Caco-2 (cell line): Measurements from ENCODE around the gene SMIM44. TPM values are rescaled to one million over a fixed set of nuclear protein-coding genes. Genes with fewer than 3 reads are reported as not detected.

ENCODE experiments used
- BruUV-seq: library from RNA; stranded (reverse); fragments of 400-500 nt; replicated peaks from 2 replicates; lab custom pipeline; 2021; lab: Mats Ljungman, UMichigan
- CTCF ChIA-PET: fragments of 300-600 bp; sonication (Branson Sonifier 250); formaldehyde crosslinking; loops from one replicate; lab custom pipeline; 2022; ENCODE audit warnings: antibody characterized with exemption; lab: Charles Lee
- POLR2A ChIA-PET: fragments of 300-600 bp; sonication (Branson Sonifier 250); formaldehyde crosslinking; loops from one replicate; lab custom pipeline; 2022; ENCODE audit warnings: antibody characterized with exemption; lab: Charles Lee
- DNase-seq, 2 experiments: peaks; one replicate each; pipeline versions ENCODE4 v3.0.0 to v3.0.0-alpha.2; 2020 to 2022
- H3K27me3 ChIP-seq: replicated peaks from 2 replicates; pipeline ENCODE4 v1.6.0; 2011; ENCODE audit warnings: low read length; ENCODE audit not compliant: control insufficient read depth, insufficient read depth
- H3K36me3 ChIP-seq: 2 replicates; pipeline ENCODE4 v1.5.1; 2011; ENCODE audit warnings: low read length; ENCODE audit not compliant: control insufficient read depth, insufficient read depth
- H3K4me1 ChIP-seq: fragments of 250-450 bp; sonication (Bioruptor Pico); 2 replicates; pipeline ENCODE4 v1.5.1; 2020; ENCODE audit warnings: mild to moderate bottlenecking
- H3K4me3 ChIP-seq: 2 replicates; pipeline ENCODE4 v1.5.1; 2011; ENCODE audit warnings: low read depth, mild to moderate bottlenecking, control low read depth, low read length
- H3K9me3 ChIP-seq: fragments of 250-450 bp; sonication (Bioruptor Pico); 2 replicates; pipeline ENCODE4 v1.5.1; 2020; ENCODE audit warnings: mild to moderate bottlenecking, moderate library complexity
- H3K27ac Mint-ChIP-seq: one replicate; pipeline ENCODE4 v1.8.0; 2022; ENCODE audit warnings: mixed read lengths; ENCODE audit not compliant: unreplicated experiment
- H3K27me3 Mint-ChIP-seq: one replicate; pipeline ENCODE4 v1.8.0; 2022; ENCODE audit warnings: mixed read lengths; ENCODE audit not compliant: insufficient read depth, unreplicated experiment
- H3K36me3 Mint-ChIP-seq: one replicate; pipeline ENCODE4 v1.8.0; 2022; ENCODE audit warnings: mild to moderate bottlenecking, mixed read lengths; ENCODE audit not compliant: insufficient read depth, unreplicated experiment
- H3K4me1 Mint-ChIP-seq: one replicate; pipeline ENCODE4 v1.8.0; 2022; ENCODE audit warnings: low read depth, mixed read lengths; ENCODE audit not compliant: unreplicated experiment
- H3K4me3 Mint-ChIP-seq: one replicate; pipeline ENCODE4 v1.8.0; 2022; ENCODE audit warnings: mild to moderate bottlenecking, moderate library complexity, mixed read lengths; ENCODE audit not compliant: unreplicated experiment
- H3K9me3 Mint-ChIP-seq: one replicate; pipeline ENCODE4 v1.8.0; 2022; ENCODE audit warnings: mixed read lengths; ENCODE audit not compliant: unreplicated experiment
- CTCF ChIP-seq, 2 experiments: fragments of 200-600 bp in 1 of 2; IDR thresholded peaks; 1 replicate in 1 of 2; 2 replicates in 1 of 2; pipeline versions ENCODE4 v1.5.1 to v1.8.0; 2011 to 2022; ENCODE audit warnings: antibody characterized with exemption in 1 of 2, control low read depth in 1 of 2, inconsistent platforms in 1 of 2, low read depth in 1 of 2, low read length in 1 of 2, mild to moderate bottlenecking in 1 of 2, moderate library complexity in 1 of 2; ENCODE audit not compliant: insufficient read depth in 1 of 2, severe bottlenecking in 1 of 2, unreplicated experiment in 1 of 2
- intact Hi-C: fragments of 100-400 bp; cut with micrococcal nuclease; formaldehyde crosslinking; loops from one replicate; pipeline ENCODE4 v1.10.0; 2022; ENCODE audit not compliant: unreplicated experiment
- total RNA-seq: library from RNA; stranded (reverse); gene quantifications from 2 replicates; pipeline ENCODE4 v1.2.3, GENCODE V29; 2022

Gene SMIM44
- total RNA-seq, 1 experiment from 2014 or later = not detected

GRCh38 chr19:3477506-3477905, 5.7 kb downstream of the SMIM44 start:
- intact Hi-C loops = no loop called here
- Histone ChIP-seq H3K36me3 (no peaks in the 10 kb centered on the region), H3K9me3 (no peaks in the 10 kb centered on the region), H3K4me1 (peaks cover 49% of the 10 kb centered on the region), H3K4me3 (no peak overlapping the region), H3K27me3 (no peaks in the 10 kb centered on the region)
- Mint-ChIP-seq H3K27ac (no peak overlapping the region), H3K9me3 (no peaks in the 10 kb centered on the region), H3K36me3 (peaks cover 6% of the 10 kb centered on the region), H3K4me3 (no peak overlapping the region), H3K27me3 (no peaks in the 10 kb centered on the region), H3K4me1 (peaks cover 5% of the 10 kb centered on the region)
- TF ChIP-seq CTCF (IDR thresholded peaks at IDR 0.05; ENCODE audit: insufficient read depth in 1 of 2, low read depth in 1 of 2, low read length in 1 of 2, severe bottlenecking in 1 of 2, unreplicated experiment in 1 of 2) = no peak
- POLR2A ChIA-PET = no interaction called here
- CTCF ChIA-PET = no interaction called here
- DNase-seq = no peak
- no TSS peak for BruUV-seq

GRCh38 chr19:3476830-3477229, 6.4 kb downstream of the SMIM44 start:
- BruUV-seq = no TSS peak
- no peak for TF ChIP-seq CTCF (IDR thresholded peaks at IDR 0.05; ENCODE audit: insufficient read depth in 1 of 2, low read depth in 1 of 2, low read length in 1 of 2, severe bottlenecking in 1 of 2, unreplicated experiment in 1 of 2)
- Histone ChIP-seq H3K27me3 (no peaks in the 10 kb centered on the region), H3K4me3 (no peak overlapping the region), H3K9me3 (no peaks in the 10 kb centered on the region), H3K4me1 (peaks cover 48% of the 10 kb centered on the region), H3K36me3 (no peaks in the 10 kb centered on the region)
- H3K27ac Mint-ChIP-seq = no peak overlapping the region
- peaks cover 6% of the 10 kb centered on the region for H3K36me3 Mint-ChIP-seq
- H3K4me1 Mint-ChIP-seq = peaks cover 2% of the 10 kb centered on the region
- H3K9me3 Mint-ChIP-seq = no peaks in the 10 kb centered on the region
- no peak for DNase-seq
- ChIA-PET POLR2A (no interaction called here), CTCF (interaction anchor here (1.0 kb wide), 1 partner anchor 8 kb away, joined by 5 read pairs; no protein-coding TSS in a partner anchor)
- H3K4me3 Mint-ChIP-seq = no peak overlapping the region
- intact Hi-C loops = no loop called here
- H3K27me3 Mint-ChIP-seq = no peaks in the 10 kb centered on the region

GRCh38 chr19:3475449-3475848, 7.8 kb downstream of the SMIM44 start:
- no TSS peak for BruUV-seq
- H3K9me3 ChIP-seq = no peaks in the 10 kb centered on the region
- DNase-seq = no peak
- Mint-ChIP-seq H3K4me1 (no peaks in the 10 kb centered on the region), H3K27me3 (no peaks in the 10 kb centered on the region), H3K9me3 (no peaks in the 10 kb centered on the region), H3K27ac (no peak overlapping the region), H3K36me3 (peaks cover 6% of the 10 kb centered on the region), H3K4me3 (no peak overlapping the region)
- ChIA-PET POLR2A (no interaction called here), CTCF (no interaction called here)
- intact Hi-C loops = no loop called here
- H3K4me1 ChIP-seq = peaks cover 34% of the 10 kb centered on the region
- no peak for TF ChIP-seq CTCF (IDR thresholded peaks at IDR 0.05; ENCODE audit: insufficient read depth in 1 of 2, low read depth in 1 of 2, low read length in 1 of 2, severe bottlenecking in 1 of 2, unreplicated experiment in 1 of 2)
- no peak overlapping the region for H3K4me3 ChIP-seq
- H3K36me3 ChIP-seq = no peaks in the 10 kb centered on the region
- no peaks in the 10 kb centered on the region for H3K27me3 ChIP-seq
